Esophagus (tissue), 2 donors: ENCODE results near the gene CACNB1. TPM values are rescaled to one million over a fixed set of nuclear protein-coding genes. Genes with fewer than 3 reads are reported as not detected.

Experiments
- H3K27ac ChIP-seq, 2 donors: one replicate each; pipeline ENCODE4 v1.5.1; 2013; ENCODE audit warnings: low read depth in 2 of 2, mild to moderate bottlenecking in 2 of 2, inconsistent platforms in 1 of 2, low read length in 1 of 2, moderate library complexity in 1 of 2
- H3K27me3 ChIP-seq, 2 donors: one replicate each; pipeline ENCODE4 v1.6.1; 2013; ENCODE audit warnings: low read length in 2 of 2, control low read depth in 1 of 2, mild to moderate bottlenecking in 1 of 2; ENCODE audit not compliant: insufficient read depth in 2 of 2, control insufficient read depth in 1 of 2
- H3K36me3 ChIP-seq, 2 donors: one replicate each; pipeline ENCODE4 v1.6.1; 2013; ENCODE audit warnings: low read length in 1 of 2; ENCODE audit not compliant: control insufficient read depth in 2 of 2, insufficient read depth in 2 of 2
- H3K4me1 ChIP-seq, 2 donors: one replicate each; pipeline ENCODE4 v1.6.1; 2013; ENCODE audit warnings: low read length in 1 of 2; ENCODE audit not compliant: control insufficient read depth in 2 of 2, insufficient read depth in 2 of 2
- H3K4me3 ChIP-seq, 2 donors: one replicate each; pipeline ENCODE4 v1.5.1; 2013; ENCODE audit warnings: low read length in 2 of 2, mild to moderate bottlenecking in 2 of 2, low read depth in 1 of 2, moderate library complexity in 1 of 2
- H3K9me3 ChIP-seq, 2 donors: one replicate each; pipeline ENCODE4 v1.6.1; 2013; ENCODE audit warnings: mild to moderate bottlenecking in 2 of 2, low read depth in 1 of 2, low read length in 1 of 2, moderate library complexity in 1 of 2; ENCODE audit not compliant: control insufficient read depth in 2 of 2, insufficient read depth in 1 of 2
- WGBS, 2 donors: extraction: QIAGEN DNeasy Blood & Tissue Kit; methylation state at CpG; one replicate each; pipeline ENCODE4 v1.1.7; 2013; 5-methylcytosine and 5-hydroxymethylcytosine counted together
- polyA plus RNA-seq, 2 donors: library from polyadenylated mRNA; stranded (reverse); fragments of 200-250 nt; gene quantifications; one replicate each; pipeline ENCODE4 v1.2.3, GENCODE V29; 2013
- donor health status: healthy with polysubstance abuse.
- donor health status: Bipolar disorder and iron deficiency.

The CACNB1 gene
- polyA plus RNA-seq, 2 donors = 1.6 to 2.6 TPM

GRCh38 chr17:39165178-39165840 lies 32.2 kb downstream of the CACNB1 start:
- Histone ChIP-seq H3K27ac (no peak overlapping the region), H3K4me3 (peak overlapping the region; percentile 27 to 37), H3K27me3 (no peaks in the 10 kb centered on the region), H3K4me1 (peaks cover 0 to 2% of the 10 kb centered on the region in 2 donors), H3K9me3 (no peaks in the 10 kb centered on the region), H3K36me3 (no peaks in the 10 kb centered on the region)
- 21 to 24% methylated on average over 51 of the region's 51 CpGs for WGBS, 2 donors

- Histone ChIP-seq H3K27me3 (no peaks in the 10 kb centered on the region), H3K27ac (no peak overlapping the region), H3K4me1 (peaks cover 0 to 2% of the 10 kb centered on the region in 2 donors), H3K36me3 (no peaks in the 10 kb centered on the region), H3K9me3 (no peaks in the 10 kb centered on the region), H3K4me3 (peak overlapping the region; percentile 27 to 37)
- 1 to 2% methylated on average over 15 of the region's 15 CpGs for WGBS, 2 donors
Measured at GRCh38 chr17:39164675-39165143, 32.8 kb downstream of the CACNB1 start.

- Histone ChIP-seq H3K27ac (no peak overlapping the region), H3K36me3 (no peaks in the 10 kb centered on the region), H3K4me1 (peaks cover 0 to 2% of the 10 kb centered on the region in 2 donors), H3K27me3 (no peaks in the 10 kb centered on the region), H3K4me3 (no peak overlapping the region), H3K9me3 (no peaks in the 10 kb centered on the region)
- WGBS, 2 donors = 69 to 74% methylated on average over 2 of the region's 2 CpGs
Measured at GRCh38 chr17:39161962-39162361, 35.5 kb downstream of the CACNB1 start.

GRCh38 chr17:39158623-39159022 lies 38.8 kb downstream of the CACNB1 start:
- Histone ChIP-seq H3K9me3 (no peaks in the 10 kb centered on the region), H3K27me3 (no peaks in the 10 kb centered on the region), H3K4me3 (no peak overlapping the region), H3K27ac (no peak overlapping the region), H3K36me3 (no peaks in the 10 kb centered on the region), H3K4me1 (no peaks in the 10 kb centered on the region)
- 75 to 92% methylated on average over 2 of the region's 2 CpGs for WGBS, 2 donors

- Histone ChIP-seq H3K27ac (no peak overlapping the region), H3K27me3 (no peaks in the 10 kb centered on the region), H3K4me3 (no peak overlapping the region), H3K9me3 (no peaks in the 10 kb centered on the region), H3K4me1 (no peaks in the 10 kb centered on the region), H3K36me3 (no peaks in the 10 kb centered on the region)
- WGBS, 2 donors = 74 to 78% methylated on average over 7 of the region's 7 CpGs
Measured at GRCh38 chr17:39156491-39156890, 41.0 kb downstream of the CACNB1 start.

GRCh38 chr17:39155654-39156053 lies 41.8 kb downstream of the CACNB1 start:
- whole genome bisulfite sequencing, 2 donors = 47 to 51% methylated on average over 2 of the region's 2 CpGs
- H3K9me3 ChIP-seq = no peaks in the 10 kb centered on the region
- H3K4me3 ChIP-seq = no peak overlapping the region
- H3K36me3 ChIP-seq = no peaks in the 10 kb centered on the region
- H3K27me3 ChIP-seq = no peaks in the 10 kb centered on the region
- no peak overlapping the region for H3K27ac ChIP-seq
- peaks cover 0 to 2% of the 10 kb centered on the region in 2 donors for H3K4me1 ChIP-seq

GRCh38 chr17:39153599-39154051 lies 43.8 kb downstream of the CACNB1 start:
- Histone ChIP-seq H3K4me3 (peak overlapping the region; percentile 57 to 71), H3K27me3 (no peaks in the 10 kb centered on the region), H3K4me1 (peaks cover 0 to 2% of the 10 kb centered on the region in 2 donors), H3K36me3 (no peaks in the 10 kb centered on the region), H3K9me3 (no peaks in the 10 kb centered on the region), H3K27ac (peak overlapping the region; percentile 85 to 86)
- WGBS, 2 donors = 0% methylated on average over 16 of the region's 16 CpGs

- H3K9me3 ChIP-seq = no peaks in the 10 kb centered on the region
- H3K27me3 ChIP-seq = no peaks in the 10 kb centered on the region
- H3K4me1 ChIP-seq = peaks cover 0 to 2% of the 10 kb centered on the region in 2 donors
- 8 to 10% methylated on average over 22 to 25 of the region's 25 CpGs for WGBS, 2 donors
- peak overlapping the region; percentile 39 to 59 for H3K27ac ChIP-seq
- peak overlapping the region; percentile 35 to 52 for H3K4me3 ChIP-seq
- no peaks in the 10 kb centered on the region for H3K36me3 ChIP-seq
Measured at GRCh38 chr17:39151943-39152818, 45.3 kb downstream of the CACNB1 start.

- peaks cover 0 to 2% of the 10 kb centered on the region in 2 donors for H3K4me1 ChIP-seq
- H3K36me3 ChIP-seq = no peaks in the 10 kb centered on the region
- H3K4me3 ChIP-seq = peak within 1 kb of the TSS; percentile 37 to 52
- peak within 1 kb of the TSS; percentile 39 to 59 for H3K27ac ChIP-seq
- no peaks in the 10 kb centered on the region for H3K27me3 ChIP-seq
- H3K9me3 ChIP-seq = no peaks in the 10 kb centered on the region
- WGBS, 2 donors = 2 to 3% methylated on average over 36 to 68 of the region's 68 CpGs
Measured at GRCh38 chr17:39151150-39151942, 46.1 kb downstream of the CACNB1 start, which contains the start of gene PLXDC1. Gene PLXDC1, minus strand, starts transcription at chr17:39151637. Its CDS starts 200 bp downstream, at chr17:39151437.
